DMS79 treated with DMSO at 0.1 percent for 48 hours (cell line): Measurements from ENCODE around the gene ENO4.

Experiments used
- DNase-seq: peaks from one replicate; lab custom pipeline; 2025; lab: John Stamatoyannopoulos, UW

The ENO4 gene

DNA sequence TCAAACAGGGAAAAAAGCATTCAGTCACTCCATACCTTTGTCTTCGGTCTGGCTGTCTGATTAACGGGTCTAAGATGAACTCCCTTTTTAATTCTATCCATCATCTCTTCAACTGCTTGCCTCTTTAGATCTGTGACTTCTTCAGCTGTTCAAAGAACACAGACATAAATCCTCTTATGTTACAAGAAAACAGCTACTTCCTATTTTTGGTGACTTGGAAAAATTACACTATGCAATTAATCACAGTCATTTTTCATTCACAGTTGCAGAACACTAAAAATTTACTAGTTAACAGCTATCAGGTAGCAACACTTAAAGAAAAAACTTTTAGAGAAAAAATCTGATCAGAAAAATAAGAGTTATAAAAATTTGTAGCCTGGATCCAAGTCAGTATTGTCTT, 66.0 kb downstream of the ENO4 start:
- no peak for DNase-seq

- DNase-seq, result no peak
These were observed 68.2 kb downstream of the ENO4 start for GRCh38 chr10:116917481-116917880.

GRCh38 chr10:116918583-116918982, 69.3 kb downstream of the ENO4 start:
- DNase-seq, result no peak

- no peak for DNase-seq
These were observed 69.9 kb downstream of the ENO4 start for GRCh38 chr10:116919164-116919563.

GRCh38 chr10:116919706-116920105, 70.4 kb downstream of the ENO4 start:
- no peak for DNase-seq

GRCh38 chr10:116925056-116925455, 75.8 kb downstream of the ENO4 start:
- no peak for DNase-seq

- DNase-seq, result no peak
These were observed 77.1 kb downstream of the ENO4 start for GRCh38 chr10:116926426-116926825.

DNA sequence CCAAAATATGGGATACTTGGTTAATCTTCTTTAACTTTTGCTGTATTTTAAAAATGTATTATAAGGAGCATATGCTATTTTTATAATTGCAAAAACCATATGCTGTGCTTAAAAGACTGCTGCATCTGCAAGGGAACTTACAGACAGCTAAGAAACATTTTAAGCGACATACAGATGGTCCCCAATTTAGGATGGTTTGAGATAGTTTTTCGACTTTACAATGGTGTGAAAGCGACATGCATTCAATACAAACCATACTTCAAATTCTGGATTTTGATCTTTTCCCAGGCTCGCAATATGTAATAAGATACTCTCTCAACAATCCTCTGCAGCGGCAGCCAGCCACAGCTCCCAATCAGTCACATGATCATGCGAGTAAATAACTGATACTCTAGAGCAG, 82.5 kb downstream of the ENO4 start:
- no peak for DNase-seq
